SK-N-SH treated with all-trans-retinoic acid at 6 μM for 48 hours (cell line): ENCODE results near the gene ANO9.

Experiments
- ATAC-seq: fragments of 200-7000 bp; cut with Tn5 transposase; 3 replicates; pipeline ENCODE4 v1.9.1; 2020; ENCODE audit warnings: mild to moderate bottlenecking, moderate library complexity
- ARNTL ChIP-seq: fragments of 450-650 bp; formaldehyde crosslinking; IDR thresholded peaks from 2 replicates; pipeline ENCODE4 v1.5.0; 2020; ENCODE audit warnings: low read depth, mild to moderate bottlenecking, moderate library complexity, borderline replicate concordance
- BACH2 ChIP-seq: fragments of 250-450 bp; sonication (Bioruptor Pico); IDR thresholded peaks from 2 replicates; pipeline ENCODE4 v1.9.0; 2021; ENCODE audit warnings: mild to moderate bottlenecking, borderline replicate concordance
- CREB5 ChIP-seq: fragments of 250-450 bp; sonication (Bioruptor Pico); IDR thresholded peaks from 2 replicates; pipeline ENCODE4 v1.5.1; 2020; ENCODE audit warnings: low read depth, mild to moderate bottlenecking, moderate library complexity
- CSDC2 ChIP-seq: fragments of 250-450 bp; sonication (Bioruptor Pico); IDR thresholded peaks from 2 replicates; pipeline ENCODE4 v1.5.0; 2020; ENCODE audit warnings: mild to moderate bottlenecking, moderate library complexity
- CSRNP3 ChIP-seq: fragments of 250-450 bp; sonication (Bioruptor Pico); IDR thresholded peaks from 2 replicates; pipeline ENCODE4 v1.5.1; 2021; ENCODE audit warnings: mild to moderate bottlenecking, moderate library complexity
- GLIS3 ChIP-seq: fragments of 250-450 bp; sonication (Bioruptor Pico); IDR thresholded peaks from 2 replicates; pipeline ENCODE4 v1.5.0; 2020; ENCODE audit warnings: mild to moderate bottlenecking, moderate library complexity
- ISL1 ChIP-seq: fragments of 250-450 bp; sonication (Bioruptor Pico); IDR thresholded peaks from 2 replicates; pipeline ENCODE4 v2.1.2; 2022; ENCODE audit warnings: mild to moderate bottlenecking, moderate library complexity
- OSR1 ChIP-seq: fragments of 250-450 bp; sonication (Bioruptor Pico); IDR thresholded peaks from 2 replicates; pipeline ENCODE4 v1.8.0; 2022; ENCODE audit warnings: moderate library complexity, mild to moderate bottlenecking, inconsistent platforms
- PATZ1 ChIP-seq: fragments of 250-450 bp; sonication (Bioruptor Pico); IDR thresholded peaks from 2 replicates; pipeline ENCODE4 v1.8.0; 2020; ENCODE audit warnings: mild to moderate bottlenecking, moderate library complexity, borderline replicate concordance
- POU6F1 ChIP-seq: fragments of 250-450 bp; sonication (Bioruptor Pico); IDR thresholded peaks from 2 replicates; pipeline ENCODE4 v1.8.0; 2021; ENCODE audit warnings: low read depth, mild to moderate bottlenecking, moderate library complexity, borderline replicate concordance
- PPARA ChIP-seq: fragments of 250-450 bp; sonication (Bioruptor Pico); IDR thresholded peaks from 2 replicates; pipeline ENCODE4 v1.5.0; 2020; ENCODE audit warnings: mild to moderate bottlenecking, borderline replicate concordance
- RARB ChIP-seq: fragments of 250-450 bp; sonication (Bioruptor Pico); IDR thresholded peaks from 2 replicates; pipeline ENCODE4 v1.8.0; 2021; ENCODE audit warnings: mild to moderate bottlenecking, moderate library complexity
- SNAI2 ChIP-seq: fragments of 250-450 bp; sonication (Bioruptor Pico); IDR thresholded peaks from 2 replicates; pipeline ENCODE4 v1.5.0; 2020; ENCODE audit warnings: mild to moderate bottlenecking, moderate library complexity
- TCF4 ChIP-seq: fragments of 250-450 bp; sonication (Bioruptor Pico); IDR thresholded peaks from 2 replicates; pipeline ENCODE4 v1.8.0; 2021; ENCODE audit warnings: mild to moderate bottlenecking, moderate library complexity, borderline replicate concordance
- TOX ChIP-seq: fragments of 250-450 bp; sonication (Bioruptor Pico); IDR thresholded peaks from 2 replicates; pipeline ENCODE4 v1.8.0; 2021; ENCODE audit warnings: mild to moderate bottlenecking, moderate library complexity, borderline replicate concordance
- TSHZ2 ChIP-seq: fragments of 250-450 bp; sonication (Bioruptor Pico); IDR thresholded peaks from 2 replicates; pipeline ENCODE4 v1.5.0; 2020; ENCODE audit warnings: mild to moderate bottlenecking, moderate library complexity
- ZC3H10 ChIP-seq: fragments of 250-450 bp; sonication (Bioruptor Pico); IDR thresholded peaks from 2 replicates; pipeline ENCODE4 v1.5.1; 2021; ENCODE audit warnings: mild to moderate bottlenecking, moderate library complexity
- ZFP3 ChIP-seq: fragments of 250-450 bp; sonication (Bioruptor Pico); IDR thresholded peaks from 2 replicates; pipeline ENCODE4 v1.5.0; 2020; ENCODE audit warnings: mild to moderate bottlenecking, moderate library complexity
- ZFP30 ChIP-seq: fragments of 450-650 bp; formaldehyde crosslinking; IDR thresholded peaks from 2 replicates; pipeline ENCODE4 v1.5.0; 2022; ENCODE audit warnings: mild to moderate bottlenecking, moderate library complexity
- ZNF565 ChIP-seq: fragments of 450-650 bp; formaldehyde crosslinking; conservative IDR thresholded peaks from 2 replicates; pipeline ENCODE4 v1.5.0; 2020; ENCODE audit warnings: low read depth, mild to moderate bottlenecking, moderate library complexity
- ZNF70 ChIP-seq: fragments of 450-650 bp; formaldehyde crosslinking; IDR thresholded peaks from 2 replicates; pipeline ENCODE4 v1.5.0; 2020; ENCODE audit warnings: mild to moderate bottlenecking, moderate library complexity
- ZNF8 ChIP-seq: fragments of 450-650 bp; formaldehyde crosslinking; IDR thresholded peaks from 2 replicates; pipeline ENCODE4 v1.5.0; 2020; ENCODE audit warnings: mild to moderate bottlenecking, moderate library complexity

The ANO9 gene

GRCh38 chr11:393219-394033 lies 48.4 kb downstream of the ANO9 start (continued):
- no peak for TF ChIP-seq SNAI2 (CRISPR knock-in tag)

GRCh38 chr11:392102-392777 lies 49.6 kb downstream of the ANO9 start:
- ATAC-seq = no peak
- TF ChIP-seq CREB5 (CRISPR knock-in tag) = no peak
- no peak for TF ChIP-seq TOX (CRISPR knock-in tag)
- TF ChIP-seq PATZ1 (CRISPR knock-in tag) = no peak
- TF ChIP-seq ARNTL (CRISPR knock-in tag) = no peak
- no peak for TF ChIP-seq ZFP3
- TF ChIP-seq ZNF8 (CRISPR knock-in tag) = no peak
- TF ChIP-seq ZC3H10 (CRISPR knock-in tag) = no peak
- TF ChIP-seq ZFP30 (CRISPR knock-in tag) = no peak
- TF ChIP-seq POU6F1 = no peak
- TF ChIP-seq ISL1 (CRISPR knock-in tag) = no peak
- TF ChIP-seq GLIS3 (CRISPR knock-in tag) = no peak
- TF ChIP-seq RARB (CRISPR knock-in tag) = no peak
- no peak for TF ChIP-seq TSHZ2 (CRISPR knock-in tag)
- no peak for TF ChIP-seq OSR1 (CRISPR knock-in tag)
- no peak for TF ChIP-seq ZNF70
- TF ChIP-seq BACH2 = no peak
- TF ChIP-seq TCF4 = no peak
- TF ChIP-seq CSDC2 (CRISPR knock-in tag) = no peak
- TF ChIP-seq, all 23 proteins: peak for 0

- no peak for ATAC-seq
- TF ChIP-seq TCF4 (no peak), ARNTL (CRISPR knock-in tag) (no peak), BACH2 (no peak), OSR1 (CRISPR knock-in tag) (no peak), ZNF565 (no peak), PPARA (CRISPR knock-in tag) (no peak), PATZ1 (CRISPR knock-in tag) (no peak), TOX (CRISPR knock-in tag) (no peak), CSRNP3 (CRISPR knock-in tag) (no peak), ZNF70 (no peak)
Measured at GRCh38 chr11:391117-392017, 50.4 kb downstream of the ANO9 start.
